Posterior cingulate gyrus (tissue), 11 donors: ENCODE measurements around the gene PAX9.
"Not testable (repeated sequence)": the region's sequence is repeated elsewhere in the genome, so short reads cannot be mapped to it uniquely, and the experiment has no call there.

Experiments used
- DNase-seq, 10 donors: peaks; one replicate each; pipeline versions ENCODE4 v3.0.0 to v3.0.0-alpha.2; 2020 to 2021; ENCODE audit warnings: mixed read lengths in 3 of 10
- intact Hi-C: fragments of 100-400 bp; cut with DNase I; formaldehyde crosslinking; loops from one replicate; pipeline ENCODE4 v1.15.1; 2023

Gene PAX9

GRCh38 chr14:36667679-36668078 is 6.0 kb downstream of the PAX9 start:
- intact Hi-C loops = no loop called here
- DNase-seq = no peak

GRCh38 chr14:36671149-36671548 is 9.5 kb downstream of the PAX9 start:
- intact Hi-C loops = no loop called here
- DNase-seq = no peak

- no peak for DNase-seq
- intact Hi-C loops = no loop called here
These were observed 10.4 kb downstream of the PAX9 start for GRCh38 chr14:36672095-36672494.

GRCh38 chr14:36674659-36675058 is 13.0 kb downstream of the PAX9 start:
- intact Hi-C loops = no loop called here
- DNase-seq = no peak

GRCh38 chr14:36675581-36675980 is 13.9 kb downstream of the PAX9 start:
- intact Hi-C loops = no loop called here
- DNase-seq = no peak

- DNase-seq = peak in 1 of 10 donors; percentile 46
- intact Hi-C loops = no loop called here
These were observed 14.6 kb downstream of the PAX9 start for GRCh38 chr14:36676236-36676635.

GRCh38 chr14:36682338-36682737 is 20.7 kb downstream of the PAX9 start:
- intact Hi-C loops = no loop called here
- no peak for DNase-seq

GRCh38 chr14:36683083-36683724 is 21.5 kb downstream of the PAX9 start:
- DNase-seq = no peak

GRCh38 chr14:36684946-36685345 is 23.3 kb downstream of the PAX9 start:
- no peak for DNase-seq
- intact Hi-C loops = no loop called here

More at GRCh38 chr14:36683083-36683724, 21.5 kb downstream of the PAX9 start:
- intact Hi-C loops = no loop called here

GRCh38 chr14:36690311-36691040 is 28.8 kb downstream of the PAX9 start:
- no peak for DNase-seq
- intact Hi-C loops = no loop called here

- intact Hi-C loops = not testable (repeated sequence)
- peak in 1 of 10 donors; percentile 55 for DNase-seq
These were observed 37.8 kb downstream of the PAX9 start for GRCh38 chr14:36699420-36699819.

GRCh38 chr14:36700651-36701050 is 39.0 kb downstream of the PAX9 start:
- DNase-seq = no peak
- intact Hi-C loops = no loop called here

- intact Hi-C loops = no loop called here
- DNase-seq = no peak
These were observed 39.5 kb downstream of the PAX9 start for GRCh38 chr14:36701132-36701531.

GRCh38 chr14:36702474-36702873 is 40.8 kb downstream of the PAX9 start:
- DNase-seq = no peak
- intact Hi-C loops = no loop called here

- intact Hi-C loops = no loop called here
- DNase-seq = no peak
These were observed 45.9 kb downstream of the PAX9 start for GRCh38 chr14:36707570-36707969.

- DNase-seq = no peak
- intact Hi-C loops = no loop called here
These were observed 52.5 kb downstream of the PAX9 start for GRCh38 chr14:36713960-36714703.

- DNase-seq = no peak
- intact Hi-C loops = no loop called here
These were observed 55.0 kb downstream of the PAX9 start for GRCh38 chr14:36716614-36717184.

GRCh38 chr14:36717363-36717762 is 55.7 kb downstream of the PAX9 start:
- DNase-seq = no peak
- intact Hi-C loops = no loop called here

- DNase-seq = no peak
- intact Hi-C loops = no loop called here
These were observed 56.6 kb downstream of the PAX9 start for GRCh38 chr14:36718216-36718615.

GRCh38 chr14:36719823-36720222 is 58.2 kb downstream of the PAX9 start:
- intact Hi-C loops = no loop called here
- DNase-seq = no peak

GRCh38 chr14:36720657-36721056 is 59.0 kb downstream of the PAX9 start:
- intact Hi-C loops = no loop called here
- no peak for DNase-seq
